HG03469 (cell line): ENCODE data around the gene ZNF469.

Experiments used
- ATAC-seq: cut with Tn5 transposase; IDR thresholded peaks from one replicate; pipeline ENCODE4 v1.9.1; 2021; ENCODE audit warnings: mild to moderate bottlenecking, moderate library complexity, moderate number of reproducible peaks; ENCODE audit not compliant: unreplicated experiment

Gene ZNF469

GRCh38 chr16:88347656-88348376, 34.9 kb upstream of the ZNF469 start:
- no peak for ATAC-seq

GRCh38 chr16:88348377-88349152, 34.2 kb upstream of the ZNF469 start:
- no peak for ATAC-seq

- no peak for ATAC-seq
Observed at GRCh38 chr16:88349153-88349902, 33.4 kb upstream of the ZNF469 start.

GRCh38 chr16:88349903-88350900, 32.6 kb upstream of the ZNF469 start:
- no peak for ATAC-seq

- ATAC-seq, result no peak
Observed at GRCh38 chr16:88350922-88351321, 31.8 kb upstream of the ZNF469 start.

GRCh38 chr16:88351491-88352101, 31.2 kb upstream of the ZNF469 start:
- no peak for ATAC-seq

GRCh38 chr16:88352261-88353200, 30.2 kb upstream of the ZNF469 start:
- no peak for ATAC-seq

- no peak for ATAC-seq
Observed at GRCh38 chr16:88353232-88353631, 29.5 kb upstream of the ZNF469 start.

- ATAC-seq, result no peak
Observed at GRCh38 chr16:88353691-88354090, 29.1 kb upstream of the ZNF469 start.

GRCh38 chr16:88354229-88355092, 28.3 kb upstream of the ZNF469 start:
- ATAC-seq, result no peak

GRCh38 chr16:88355093-88355388, 27.7 kb upstream of the ZNF469 start:
- ATAC-seq, result no peak

- no peak for ATAC-seq
Observed at GRCh38 chr16:88355389-88356123, 27.2 kb upstream of the ZNF469 start.

- no peak for ATAC-seq
Observed at GRCh38 chr16:88356124-88356726, 26.5 kb upstream of the ZNF469 start.

- no peak for ATAC-seq
Observed at GRCh38 chr16:88356727-88357199, 26.0 kb upstream of the ZNF469 start.

- ATAC-seq, result no peak
Observed at GRCh38 chr16:88357317-88358022, 25.3 kb upstream of the ZNF469 start.

GRCh38 chr16:88358023-88358420, 24.7 kb upstream of the ZNF469 start:
- no peak for ATAC-seq
